ENCODE data around the gene DAPK1.

GRCh38 chr9:87572719-87573118 lies 75.1 kb downstream of the DAPK1 start:
- no peak for TF ChIP-seq POLR2AphosphoS5 (IDR thresholded peaks at IDR 0.05)
- TF ChIP-seq CTCF (IDR thresholded peaks at IDR 0.05), result no peak

Measured in suprapubic skin (tissue), 3 donors.